ENCODE data around the gene LRP11. TPM values are rescaled to one million over a fixed set of nuclear protein-coding genes. Genes with fewer than 3 reads are reported as not detected.

Gene LRP11
- polyA plus RNA-seq, 3 donors: 32.5 to 38.6 (median 35.3) TPM

GRCh38 chr6:149809798-149810197 is 54.4 kb downstream of the LRP11 start:
- no peak for DNase-seq (ENCODE audit: low read depth in 3 of 3, low spot score in 2 of 3)

- no peak for DNase-seq (ENCODE audit: low read depth in 3 of 3, low spot score in 2 of 3)
Measured at GRCh38 chr6:149806127-149806526, 58.0 kb downstream of the LRP11 start.

GRCh38 chr6:149783551-149783950 is 80.6 kb downstream of the LRP11 start:
- DNase-seq (ENCODE audit: low read depth in 3 of 3, low spot score in 2 of 3): no peak

- DNase-seq (ENCODE audit: low read depth in 3 of 3, low spot score in 2 of 3): no peak
Measured at GRCh38 chr6:149782337-149782736, 81.8 kb downstream of the LRP11 start.

- no peak for DNase-seq (ENCODE audit: low read depth in 3 of 3, low spot score in 2 of 3)
Measured at GRCh38 chr6:149781715-149782114, 82.4 kb downstream of the LRP11 start.

- no peak for DNase-seq (ENCODE audit: low read depth in 3 of 3, low spot score in 2 of 3)
Measured at GRCh38 chr6:149779644-149779963, 84.6 kb downstream of the LRP11 start.

GRCh38 chr6:149777624-149778023 is 86.5 kb downstream of the LRP11 start:
- DNase-seq (ENCODE audit: low read depth in 3 of 3, low spot score in 2 of 3): no peak

GRCh38 chr6:149771925-149772324 is 92.2 kb downstream of the LRP11 start:
- no peak for DNase-seq (ENCODE audit: low read depth in 3 of 3, low spot score in 2 of 3)

GRCh38 chr6:149771185-149771584 is 93.0 kb downstream of the LRP11 start:
- DNase-seq (ENCODE audit: low read depth in 3 of 3, low spot score in 2 of 3): no peak

- no peak for DNase-seq (ENCODE audit: low read depth in 3 of 3, low spot score in 2 of 3)
Measured at GRCh38 chr6:149769676-149770075, 94.5 kb downstream of the LRP11 start.

Other genes with a start within 250 kb of the LRP11 start
- gene KATNA1, start 215.6 kb downstream of the LRP11 start, polyA plus RNA-seq (ENCODE audit: insufficient read length in 3 of 3): 10 to 100 TPM; 31.5 to 34.3 (median 32.8) TPM
- 10 to 100 TPM; 28.8 to 35.8 (median 29.5) TPM for gene LATS1, start 146.3 kb downstream of the LRP11 start, polyA plus RNA-seq (ENCODE audit: insufficient read length in 3 of 3)
- 10 to 100 TPM; 41.0 to 45.7 (median 45.7) TPM for gene NUP43, start 117.8 kb downstream of the LRP11 start, polyA plus RNA-seq (ENCODE audit: insufficient read length in 3 of 3)
- 100 to 1,000 TPM in 2 of 3 donors, 10 to 100 TPM in 1; 94.5 to 102 (median 101) TPM for gene PCMT1, start 114.6 kb downstream of the LRP11 start, polyA plus RNA-seq (ENCODE audit: insufficient read length in 3 of 3)
- gene RAET1E, start 33.8 kb upstream of the LRP11 start, polyA plus RNA-seq (ENCODE audit: insufficient read length in 3 of 3): under 1 TPM; 0.43 to 0.59 (median 0.46) TPM
- gene RAET1G, start 58.8 kb upstream of the LRP11 start, polyA plus RNA-seq (ENCODE audit: insufficient read length in 3 of 3): 1 to 10 TPM in 2 of 3 donors, under 1 TPM in 1; 0.75 to 1.9 (median 1.5) TPM
- gene ULBP2, start 77.7 kb upstream of the LRP11 start, polyA plus RNA-seq (ENCODE audit: insufficient read length in 3 of 3): under 1 TPM; 0.65 to 0.87 (median 0.68) TPM
- 1 to 10 TPM; 1.7 to 2.0 (median 1.9) TPM for gene ULBP1, start 99.6 kb upstream of the LRP11 start, polyA plus RNA-seq (ENCODE audit: insufficient read length in 3 of 3)
- not detected for gene RAET1L, start 161.2 kb upstream of the LRP11 start, polyA plus RNA-seq (ENCODE audit: insufficient read length in 3 of 3)
- gene ULBP3, start 204.8 kb upstream of the LRP11 start, polyA plus RNA-seq (ENCODE audit: insufficient read length in 3 of 3): 10 to 100 TPM in 2 of 3 donors, 1 to 10 TPM in 1; 8.1 to 12.2 (median 10.1) TPM

Measured in right renal cortex interstitium (tissue), 3 donors.